OCI-LY7 (cell line): ENCODE measurements around the gene APOC4. TPM values are rescaled to one million over a fixed set of nuclear protein-coding genes. Genes with fewer than 3 reads are reported as not detected.

ENCODE experiments used
- BruUV-seq: library from RNA; stranded (reverse); fragments of 400-500 nt; replicated peaks from 2 replicates; lab custom pipeline; 2021; lab: Mats Ljungman, UMichigan
- CTCF ChIA-PET: fragments of 300-600 bp; sonication (Branson Sonifier 250); formaldehyde crosslinking; loops from one replicate; lab custom pipeline; 2022; ENCODE audit warnings: antibody characterized with exemption; ENCODE audit not compliant: unreplicated experiment; lab: Charles Lee
- POLR2A ChIA-PET: fragments of 300-600 bp; sonication (Branson Sonifier 250); formaldehyde crosslinking; loops from one replicate; lab custom pipeline; 2022; ENCODE audit warnings: antibody characterized with exemption; lab: Charles Lee
- DNase-seq: peaks from one replicate; pipeline ENCODE4 v3.0.0-alpha.2; 2015; ENCODE audit warnings: low spot score
- H2AFZ ChIP-seq: fragments of 200-600 bp; sonication (generic), shearing (Covaris generic); 2 replicates; pipeline ENCODE4 v1.6.1; 2014; ENCODE audit warnings: mild to moderate bottlenecking, antibody characterized with exemption, low read length, moderate library complexity
- H3K27ac ChIP-seq: fragments of 200-600 bp; sonication (generic); 2 replicates; pipeline ENCODE4 v1.5.1; 2014; ENCODE audit warnings: mixed run types, low read depth, mild to moderate bottlenecking, moderate library complexity, low read length, inconsistent platforms; ENCODE audit not compliant: poor library complexity, severe bottlenecking
- H3K36me3 ChIP-seq: fragments of 200-600 bp; sonication (generic); 2 replicates; pipeline ENCODE4 v1.6.1; 2014; ENCODE audit warnings: mild to moderate bottlenecking, antibody characterized with exemption, low read length, moderate library complexity, mixed read lengths; ENCODE audit not compliant: insufficient read depth
- H3K4me1 ChIP-seq: fragments of 200-600 bp; sonication (generic); 2 replicates; pipeline ENCODE4 v1.5.1; 2014; ENCODE audit warnings: mild to moderate bottlenecking, low read length; ENCODE audit not compliant: insufficient read depth, poor library complexity, severe bottlenecking
- H3K4me2 ChIP-seq: fragments of 200-600 bp; sonication (generic); 2 replicates; pipeline ENCODE4 v1.6.1; 2014; ENCODE audit warnings: mild to moderate bottlenecking, low read length
- H3K4me3 ChIP-seq: fragments of 200-600 bp; sonication (generic); 2 replicates; pipeline ENCODE4 v1.5.1; 2014; ENCODE audit warnings: mild to moderate bottlenecking, low read depth, low read length; ENCODE audit not compliant: poor library complexity, severe bottlenecking
- H3K79me2 ChIP-seq: fragments of 200-600 bp; sonication (generic); 2 replicates; pipeline ENCODE4 v1.6.1; 2016; ENCODE audit warnings: low read depth, mild to moderate bottlenecking, low read length, moderate library complexity, mixed read lengths; ENCODE audit not compliant: insufficient read depth
- H3K9me2 ChIP-seq: fragments of 200-600 bp; sonication (generic); 2 replicates; pipeline ENCODE4 v1.6.1; 2016; ENCODE audit warnings: mild to moderate bottlenecking, low read length, mixed read lengths; ENCODE audit not compliant: insufficient read depth
- H3K9me3 ChIP-seq: fragments of 200-600 bp; sonication (generic); 2 replicates; pipeline ENCODE4 v1.6.1; 2014; ENCODE audit warnings: mild to moderate bottlenecking, mixed run types, low read length, mixed read lengths
- H4K20me1 ChIP-seq: fragments of 200-600 bp; sonication (generic); 2 replicates; pipeline ENCODE4 v1.6.1; 2014; ENCODE audit warnings: mild to moderate bottlenecking, antibody characterized with exemption, low read length, moderate library complexity, mixed read lengths; ENCODE audit not compliant: insufficient read depth
- CTCF ChIP-seq: fragments of 200-600 bp; sonication (generic); conservative IDR thresholded peaks from 2 replicates; pipeline ENCODE4 v1.5.1; 2014; ENCODE audit warnings: mild to moderate bottlenecking, antibody characterized with exemption, low read length, moderate library complexity, mixed read lengths
- EZH2phosphoT487 ChIP-seq: fragments of 200-600 bp; sonication (generic); IDR thresholded peaks from 2 replicates; pipeline ENCODE4 v1.6.1; 2018; ENCODE audit warnings: low read depth, borderline replicate concordance, mild to moderate bottlenecking, mixed run types, antibody characterized with exemption, low read length, moderate library complexity, mixed read lengths
- intact Hi-C: fragments of 100-400 bp; cut with micrococcal nuclease; formaldehyde crosslinking; loops from one replicate; pipeline ENCODE4 v1.10.0; 2022; ENCODE audit not compliant: unreplicated experiment
- total RNA-seq, 2 experiments: library from RNA; depleted of rRNA in 1 of 2; stranded (reverse); fragments of >200 nt in 1 of 2; shearing (Covaris generic) in 1 of 2; gene quantifications; 2 replicates each; pipeline ENCODE4 v1.2.3, GENCODE V29; 2014 to 2022

Gene APOC4
- total RNA-seq, 2 experiments from 2014 or later, result not detected

GRCh38 chr19:44960906-44961728 lies 19.1 kb downstream of the APOC4 start:
- Histone ChIP-seq H3K4me3 (peak overlapping the region; percentile 75), H3K9me2 (no peaks in the 10 kb centered on the region), H4K20me1 (no peaks in the 10 kb centered on the region), H3K9me3 (no peaks in the 10 kb centered on the region), H2AFZ (no peak overlapping the region), H3K79me2 (peaks cover 72% of the 10 kb centered on the region), H3K4me2 (peak overlapping the region; percentile 81), H3K4me1 (peaks cover 59% of the 10 kb centered on the region), H3K36me3 (peaks cover 59% of the 10 kb centered on the region), H3K27ac (peak overlapping the region; percentile 82)
- intact Hi-C loops, result loop anchor here (1.0 kb wide), 1 partner anchor 38 kb away; no protein-coding TSS in a partner anchor
- ChIA-PET POLR2A (interaction anchor here (0.5 to 1.2 kb wide), 3 partner anchors 23 to 821 kb away, joined by 3 to 4 read pairs (median 3); partner anchors contain the start of gene DMPK), CTCF (interaction anchor here (0.7 kb wide), 1 partner anchor 496 kb away, joined by 3 read pairs; no protein-coding TSS in a partner anchor)
- TF ChIP-seq EZH2phosphoT487, result no peak
- TF ChIP-seq CTCF, result no peak
- DNase-seq, result peak; percentile 89
- no TSS peak for BruUV-seq

DNA sequence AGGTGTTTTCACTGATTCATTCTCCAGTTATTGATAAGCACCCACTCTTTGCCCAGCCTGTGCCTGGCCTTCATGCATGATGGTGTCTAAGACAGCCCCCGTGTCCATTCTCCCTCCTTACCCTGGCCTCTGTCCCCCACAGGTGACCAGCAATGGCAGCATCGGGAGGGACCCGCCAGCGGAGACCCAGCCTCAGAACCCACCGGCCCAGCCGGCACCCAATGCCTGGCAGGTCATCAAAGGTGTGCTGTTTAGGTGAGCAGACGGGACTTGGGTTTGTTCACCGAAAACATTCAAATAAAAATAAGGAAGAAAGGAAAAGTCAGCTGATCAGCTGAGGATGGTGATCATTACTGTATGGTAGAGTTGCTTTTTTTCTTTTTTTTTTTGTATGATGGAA lies 19.8 kb downstream of the APOC4 start:
- peak overlapping the region; percentile 81 for H3K4me2 ChIP-seq
- peaks cover 65% of the 10 kb centered on the region for H3K36me3 ChIP-seq
- ChIA-PET CTCF (no interaction called here), POLR2A (interaction anchor here (0.9 kb wide), 1 partner anchor 409 kb away, joined by 3 read pairs; no protein-coding TSS in a partner anchor)
- TF ChIP-seq EZH2phosphoT487 (no peak), CTCF (no peak)
- BruUV-seq, result no TSS peak
- H3K4me3 ChIP-seq, result peak overlapping the region; percentile 75
- peaks cover 65% of the 10 kb centered on the region for H3K79me2 ChIP-seq
- no peak for DNase-seq
- H3K4me1 ChIP-seq, result peaks cover 56% of the 10 kb centered on the region
- no peaks in the 10 kb centered on the region for H3K9me2 ChIP-seq
- no peak overlapping the region for H2AFZ ChIP-seq
- peak overlapping the region; percentile 82 for H3K27ac ChIP-seq
- intact Hi-C loops, result loop anchor here (1.0 kb wide), 1 partner anchor 37 kb away; no protein-coding TSS in a partner anchor
- H3K9me3 ChIP-seq, result no peaks in the 10 kb centered on the region
- H4K20me1 ChIP-seq, result no peaks in the 10 kb centered on the region

DNA sequence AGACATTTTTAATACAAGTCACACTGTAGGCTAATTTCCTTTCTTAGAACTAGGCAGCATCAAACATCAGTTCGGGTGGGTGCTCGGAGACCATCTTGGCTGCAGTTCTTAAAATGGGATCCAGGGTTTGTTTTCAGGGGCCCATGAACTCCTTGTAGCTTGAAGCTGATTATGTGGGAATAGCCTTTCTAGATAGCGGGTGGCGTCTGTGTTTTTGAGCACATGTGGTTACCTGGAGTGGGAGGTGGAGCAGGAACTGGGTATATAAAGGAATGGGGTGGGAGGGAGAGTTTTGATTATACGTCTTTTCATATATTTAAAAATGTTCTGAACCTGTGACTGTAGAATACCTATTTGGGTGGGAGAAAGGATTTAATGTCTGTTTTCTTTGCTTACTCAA lies 26.1 kb downstream of the APOC4 start:
- no peak for TF ChIP-seq EZH2phosphoT487
- no peak for TF ChIP-seq CTCF
- no peaks in the 10 kb centered on the region for H3K4me1 ChIP-seq
- H2AFZ ChIP-seq, result no peak overlapping the region
- no peak for DNase-seq
- peaks cover 72% of the 10 kb centered on the region for H3K36me3 ChIP-seq
- H4K20me1 ChIP-seq, result no peaks in the 10 kb centered on the region
- BruUV-seq, result no TSS peak
- H3K4me2 ChIP-seq, result no peak overlapping the region
- intact Hi-C loops, result no loop called here
- peaks cover 10% of the 10 kb centered on the region; the same call in 1 of the 2 replicates for H3K79me2 ChIP-seq
- POLR2A ChIA-PET, result no interaction called here
- H3K27ac ChIP-seq, result no peak overlapping the region
- H3K9me2 ChIP-seq, result no peaks in the 10 kb centered on the region
- CTCF ChIA-PET, result no interaction called here
- H3K4me3 ChIP-seq, result no peak overlapping the region
- no peaks in the 10 kb centered on the region for H3K9me3 ChIP-seq
